Measurements from ENCODE around the gene SIVA1.

Gene SIVA1

GRCh38 chr14:104751539-104752422, 1.2 kb upstream of the SIVA1 start:
- DNase-seq (ENCODE audit: low read depth) = no peak

DNA sequence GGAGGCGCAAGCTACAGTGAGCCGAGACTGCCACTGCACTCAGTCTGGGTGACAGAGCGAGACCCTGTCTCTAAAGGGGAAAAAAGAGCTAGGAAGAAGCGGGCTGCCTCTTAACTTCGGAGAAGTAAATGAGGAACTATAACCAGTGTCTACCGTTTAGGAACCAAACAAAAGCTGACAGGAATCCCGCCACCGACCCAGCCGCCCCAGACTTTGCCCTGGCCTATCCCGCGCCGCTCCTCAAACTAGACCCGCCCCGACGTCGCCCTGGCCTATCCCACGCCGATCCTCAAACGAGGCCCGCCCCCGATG, 568 bp upstream of the SIVA1 start:
- DNase-seq (ENCODE audit: low read depth) = no peak

- DNase-seq (ENCODE audit: low read depth) = no peak
These were observed 723 bp downstream of the SIVA1 start for GRCh38 chr14:104753528-104754212.

GRCh38 chr14:104754213-104754851, 1.4 kb downstream of the SIVA1 start:
- DNase-seq (ENCODE audit: low read depth) = no peak

DNA sequence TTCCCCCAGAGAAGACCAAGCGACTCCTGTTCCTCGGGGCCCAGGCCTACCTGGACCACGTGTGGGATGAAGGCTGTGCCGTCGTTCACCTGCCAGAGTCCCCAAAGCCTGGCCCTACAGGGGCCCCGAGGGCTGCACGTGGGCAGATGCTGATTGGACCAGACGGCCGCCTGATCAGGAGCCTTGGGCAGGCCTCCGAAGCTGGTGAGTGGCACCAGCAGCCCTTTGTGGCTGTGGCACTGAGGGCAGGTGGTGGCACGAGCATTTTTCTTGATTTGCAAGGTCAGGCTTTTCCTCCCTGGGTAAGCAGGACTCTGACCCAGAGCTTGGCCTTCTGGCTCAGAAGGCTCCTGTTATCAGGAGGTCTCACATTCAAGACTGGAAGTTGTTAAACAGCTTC, 2.7 kb downstream of the SIVA1 start:
- no peak for DNase-seq (ENCODE audit: low read depth)

GRCh38 chr14:104756477-104757237, 3.7 kb downstream of the SIVA1 start:
- no peak for DNase-seq (ENCODE audit: low read depth)

DNA sequence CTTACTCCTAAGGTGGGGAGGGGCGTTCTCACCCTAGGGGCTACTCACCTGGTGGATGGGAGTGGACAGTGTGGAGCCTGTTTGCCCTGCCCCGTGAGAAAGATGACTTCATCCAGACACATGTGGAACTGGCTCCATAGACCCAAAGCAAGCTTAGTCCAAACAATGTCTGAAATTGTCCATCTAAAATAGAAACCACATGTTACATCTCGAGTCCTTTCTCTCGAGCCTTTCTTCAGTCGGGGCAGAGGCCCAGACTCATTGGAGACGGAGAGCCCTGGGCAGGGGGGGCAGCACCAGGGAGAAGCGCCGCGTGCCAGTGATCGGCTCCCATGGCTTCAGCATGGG, 4.3 kb downstream of the SIVA1 start:
- no peak for DNase-seq (ENCODE audit: low read depth)

GRCh38 chr14:104757681-104758392, 4.9 kb downstream of the SIVA1 start:
- no peak for DNase-seq (ENCODE audit: low read depth)

GRCh38 chr14:104758981-104759969, 6.3 kb downstream of the SIVA1 start:
- DNase-seq (ENCODE audit: low read depth) = no peak

- no peak for DNase-seq (ENCODE audit: low read depth)
These were observed 12.6 kb downstream of the SIVA1 start for GRCh38 chr14:104765517-104765916.

DNA sequence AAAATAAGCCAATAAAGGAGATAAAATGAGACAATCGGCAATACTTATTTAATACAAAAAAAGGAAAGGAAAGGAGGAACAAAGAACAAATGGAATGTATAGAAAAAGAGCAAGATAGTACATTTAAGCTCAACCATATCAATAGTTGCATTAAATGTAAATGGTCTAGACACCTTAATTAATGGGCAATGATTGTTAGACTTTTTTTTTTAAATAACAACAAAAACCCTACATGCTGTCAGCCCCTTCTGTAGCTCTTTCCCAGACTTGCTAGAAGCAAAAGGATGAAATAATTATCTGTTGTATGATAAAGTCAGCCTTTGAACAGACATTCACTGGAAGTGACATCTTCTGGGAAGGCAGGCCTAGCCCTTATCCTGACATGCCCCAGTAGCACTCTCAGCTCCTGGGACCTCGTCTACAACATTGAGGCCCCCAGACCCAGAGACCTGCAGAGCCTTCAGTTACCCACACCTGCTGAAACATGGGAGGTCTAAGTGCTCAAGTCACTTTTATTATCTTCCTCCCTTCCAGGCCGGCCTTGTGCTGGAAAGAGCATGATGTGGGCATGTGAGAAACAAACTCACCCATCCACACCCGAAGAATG, 13.4 kb downstream of the SIVA1 start:
- DNase-seq (ENCODE audit: low read depth) = no peak

- DNase-seq (ENCODE audit: low read depth) = no peak
These were observed 14.1 kb downstream of the SIVA1 start for GRCh38 chr14:104766863-104767633.

DNA sequence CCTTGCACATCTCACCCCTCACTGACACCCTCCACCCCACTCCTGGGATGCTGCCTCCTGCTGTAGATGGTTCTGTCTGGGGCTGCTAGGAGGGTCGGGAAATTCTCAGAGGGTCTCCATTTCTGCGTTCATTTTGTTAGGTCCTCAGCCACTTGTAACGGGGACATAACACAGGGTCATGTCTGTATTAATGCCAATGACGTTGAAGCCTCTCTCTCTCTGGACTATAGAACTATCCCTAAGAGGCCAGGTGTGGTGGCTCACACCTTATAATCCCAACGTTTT, 14.6 kb downstream of the SIVA1 start:
- no peak for DNase-seq (ENCODE audit: low read depth)

DNA sequence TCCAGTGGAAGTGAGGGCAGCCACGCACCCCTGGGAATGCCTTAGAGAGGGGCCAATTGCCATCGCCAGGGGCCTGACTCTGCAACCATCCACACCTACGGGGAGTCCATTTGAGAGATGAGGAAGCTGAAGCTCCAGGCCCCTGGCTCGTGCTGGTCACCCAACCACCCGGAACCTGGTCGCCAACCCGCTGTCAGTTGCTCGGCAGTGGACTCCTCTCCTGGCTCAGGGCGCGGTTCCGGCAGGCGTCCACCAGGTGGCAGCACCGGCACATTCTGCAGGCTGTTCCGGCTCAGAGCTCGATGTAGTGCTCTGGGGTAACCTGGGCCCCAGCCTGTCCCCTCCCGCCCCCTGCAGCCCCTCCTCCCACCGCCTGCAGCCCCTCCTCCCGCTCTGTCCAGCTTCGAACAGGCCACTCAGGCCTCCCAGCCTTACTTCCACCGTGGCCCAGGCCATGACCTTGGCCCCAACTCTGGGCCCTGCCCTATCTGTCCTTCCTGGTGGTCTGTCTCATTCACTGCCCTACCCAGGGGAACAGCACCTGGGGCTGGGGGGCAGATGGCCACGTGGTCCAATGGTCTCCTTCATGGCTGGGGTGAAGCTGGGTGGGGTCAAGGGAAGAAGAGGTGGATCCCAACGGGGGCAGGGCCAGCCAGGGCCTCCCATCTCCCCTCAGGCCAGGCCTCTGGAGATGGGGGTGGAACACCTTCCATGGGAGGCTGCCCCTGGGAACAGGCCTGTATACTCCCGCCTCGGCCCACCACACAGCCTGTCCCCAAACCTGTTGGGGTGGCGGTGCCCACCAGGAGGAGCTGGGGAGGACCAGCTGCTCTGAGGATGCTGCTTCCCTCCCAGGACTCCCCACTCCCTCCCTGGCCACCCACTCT, 15.7 kb downstream of the SIVA1 start:
- peak; percentile 64 for DNase-seq (ENCODE audit: low read depth)

- DNase-seq (ENCODE audit: low read depth) = no peak
These were observed 16.6 kb downstream of the SIVA1 start for GRCh38 chr14:104769324-104770071.

- DNase-seq (ENCODE audit: low read depth) = no peak
These were observed 17.2 kb downstream of the SIVA1 start for GRCh38 chr14:104770072-104770579.

GRCh38 chr14:104770851-104771272, 17.9 kb downstream of the SIVA1 start:
- DNase-seq (ENCODE audit: low read depth) = no peak

GRCh38 chr14:104771374-104771773, 18.4 kb downstream of the SIVA1 start:
- DNase-seq (ENCODE audit: low read depth) = no peak

All from amniotic epithelial cell (primary cell).